H1 (cell line): ENCODE data around the gene GTF3C5. TPM values are rescaled to one million over a fixed set of nuclear protein-coding genes. Genes with fewer than 3 reads are reported as not detected.

Experiments used
- CTCF ChIA-PET: fragments of 300-600 bp; sonication (Branson Sonifier 250); formaldehyde crosslinking; loops from one replicate; lab custom pipeline; 2021; ENCODE audit not compliant: partially characterized antibody; lab: Charles Lee
- POLR2A ChIA-PET: fragments of 300-600 bp; sonication (Branson Sonifier 250); formaldehyde crosslinking; loops from one replicate; lab custom pipeline; 2021; ENCODE audit warnings: inconsistent platforms; ENCODE audit not compliant: partially characterized antibody; lab: Charles Lee
- DNase-seq, 2 experiments: peaks; one replicate each; pipeline versions ENCODE4 v3.0.0 to v3.0.0-alpha.2; 2010 to 2022; ENCODE audit warnings: low spot score in 2 of 2, low read depth in 1 of 2, mixed read lengths in 1 of 2
- FAIRE-seq: peaks from 2 replicates; lab custom pipeline; 2011; peaks lifted over from hg19 to GRCh38; lab: Jason Lieb, UNC
- H2AFZ ChIP-seq: 2 replicates; pipeline ENCODE4 v1.8.1; 2012; ENCODE audit warnings: low read length, inconsistent platforms
- H2AK5ac ChIP-seq: 2 replicates; pipeline ENCODE4 v1.6.1; 2013; ENCODE audit warnings: low read depth, low read length
- H2BK120ac ChIP-seq: replicated peaks from 2 replicates; pipeline ENCODE3; 2013; ENCODE audit warnings: low read depth, low read length, inconsistent platforms
- H2BK12ac ChIP-seq: 2 replicates; pipeline ENCODE4 v1.6.1; 2013; ENCODE audit warnings: low read depth, low read length
- H2BK15ac ChIP-seq: 2 replicates; pipeline ENCODE4 v1.6.1; 2013; ENCODE audit warnings: low read length
- H2BK20ac ChIP-seq: 2 replicates; pipeline ENCODE4 v1.6.1; 2013; ENCODE audit warnings: low read length
- H2BK5ac ChIP-seq: 2 replicates; pipeline ENCODE4 v1.6.1; 2013; ENCODE audit warnings: low read depth, low read length
- H3K14ac ChIP-seq: 2 replicates; pipeline ENCODE4 v1.6.1; 2013; ENCODE audit warnings: inconsistent platforms; ENCODE audit not compliant: insufficient read length
- H3K18ac ChIP-seq: 2 replicates; pipeline ENCODE4 v1.6.1; 2013; ENCODE audit warnings: low read length; ENCODE audit errors: extremely low read depth
- H3K23ac ChIP-seq: 2 replicates; pipeline ENCODE4 v1.6.1; 2013; ENCODE audit warnings: inconsistent platforms; ENCODE audit not compliant: insufficient read length
- H3K23me2 ChIP-seq: 2 replicates; pipeline ENCODE4 v1.6.1; 2013; ENCODE audit warnings: low read depth, low read length
- H3K27ac ChIP-seq: 2 replicates; pipeline ENCODE4 v1.6.1; 2011; ENCODE audit warnings: low read depth, low read length, inconsistent platforms
- H3K27me3 ChIP-seq, 4 experiments: replicated peaks in 1 of 4; 1 replicate in 1 of 4; 2 replicates in 3 of 4; pipeline versions ENCODE4 v1.6.1 to v1.8.1; 2011 to 2013; ENCODE audit warnings: low read length in 3 of 4, mild to moderate bottlenecking in 3 of 4, inconsistent platforms in 2 of 4, mixed read lengths in 2 of 4, moderate library complexity in 1 of 4; ENCODE audit not compliant: control insufficient read depth in 3 of 4, insufficient read depth in 3 of 4; ENCODE audit errors: extremely low read depth in 1 of 4
- H3K36me3 ChIP-seq, 4 experiments: 2 replicates each; pipeline versions ENCODE4 v1.6.1 to v1.8.1; 2011 to 2013; ENCODE audit warnings: mild to moderate bottlenecking in 4 of 4, low read length in 3 of 4, moderate library complexity in 2 of 4, control low read depth in 1 of 4, inconsistent platforms in 1 of 4; ENCODE audit not compliant: insufficient read depth in 4 of 4, control insufficient read depth in 2 of 4
- H3K4ac ChIP-seq: replicated peaks from 2 replicates; pipeline ENCODE3; 2013; ENCODE audit warnings: low read length, low read depth, mixed read lengths, inconsistent platforms; ENCODE audit not compliant: insufficient read length
- H3K4me1 ChIP-seq, 4 experiments: replicated peaks in 1 of 4; 1 replicate in 1 of 4; 2 replicates in 3 of 4; pipeline versions ENCODE4 v1.6.1 to v1.8.1; 2011 to 2013; ENCODE audit warnings: low read length in 3 of 4, inconsistent platforms in 2 of 4, mixed read lengths in 1 of 4; ENCODE audit not compliant: insufficient read depth in 4 of 4, control insufficient read depth in 3 of 4
- H3K4me2 ChIP-seq, 2 experiments: 2 replicates each; pipeline versions ENCODE4 v1.6.1 to v1.8.1; 2011 to 2013; ENCODE audit warnings: low read depth in 2 of 2, low read length in 2 of 2, control low read depth in 1 of 2, inconsistent platforms in 1 of 2, mild to moderate bottlenecking in 1 of 2; ENCODE audit not compliant: insufficient read depth in 1 of 2
- H3K4me3 ChIP-seq, 4 experiments: fragments of 200-600, 300-600 bp in 1 of 4; sonication (generic), shearing (Covaris generic), sonication (Bioruptor Twin) in 1 of 4; 2 replicates each; pipeline versions ENCODE4 v1.5.1 to v1.8.1; 2011 to 2016; ENCODE audit warnings: low read length in 4 of 4, low read depth in 3 of 4, control low read depth in 2 of 4, inconsistent platforms in 2 of 4, mild to moderate bottlenecking in 2 of 4, mixed read lengths in 1 of 4, moderate library complexity in 1 of 4; ENCODE audit not compliant: insufficient read depth in 2 of 4; ENCODE audit errors: extremely low read depth in 1 of 4
- H3K56ac ChIP-seq: replicated peaks from 2 replicates; pipeline ENCODE3; 2013; ENCODE audit warnings: low read depth, mild to moderate bottlenecking, mixed read lengths, low read length, inconsistent platforms; ENCODE audit not compliant: insufficient read length
- H3K79me1 ChIP-seq: 2 replicates; pipeline ENCODE4 v1.6.1; 2013; ENCODE audit warnings: low read depth, low read length, control low read depth
- H3K79me2 ChIP-seq, 2 experiments: 2 replicates each; pipeline versions ENCODE4 v1.6.1 to v1.8.1; 2012 to 2013; ENCODE audit warnings: low read length in 2 of 2, mild to moderate bottlenecking in 2 of 2, inconsistent platforms in 1 of 2; ENCODE audit not compliant: insufficient read depth in 2 of 2, control insufficient read depth in 1 of 2
- H3K9ac ChIP-seq, 4 experiments: replicated peaks in 1 of 4; 1 replicate in 1 of 4; 2 replicates in 3 of 4; pipeline versions ENCODE4 v1.6.1 to v1.8.1; 2011 to 2013; ENCODE audit warnings: low read depth in 3 of 4, low read length in 3 of 4, control low read depth in 2 of 4, mild to moderate bottlenecking in 2 of 4, moderate library complexity in 2 of 4, inconsistent platforms in 1 of 4; ENCODE audit errors: extremely low read depth in 1 of 4
- H3K9me3 ChIP-seq, 2 experiments: 2 replicates each; pipeline versions ENCODE4 v1.6.1 to v1.8.1; 2012 to 2013; ENCODE audit warnings: mild to moderate bottlenecking in 2 of 2, moderate library complexity in 2 of 2, control low read depth in 1 of 2, inconsistent platforms in 1 of 2, low read depth in 1 of 2, low read length in 1 of 2, mixed read lengths in 1 of 2; ENCODE audit not compliant: insufficient read depth in 2 of 2
- H4K20me1 ChIP-seq, 2 experiments: replicated peaks in 1 of 2; 2 replicates each; pipeline versions ENCODE3 to v1.8.1; 2011 to 2013; ENCODE audit warnings: inconsistent platforms in 2 of 2, low read length in 2 of 2, mild to moderate bottlenecking in 1 of 2; ENCODE audit not compliant: insufficient read depth in 2 of 2, control insufficient read depth in 1 of 2
- H4K5ac ChIP-seq: 2 replicates; pipeline ENCODE4 v1.6.1; 2013; ENCODE audit warnings: low read length, low read depth, mixed read lengths, inconsistent platforms; ENCODE audit not compliant: insufficient read length
- H4K8ac ChIP-seq: 2 replicates; pipeline ENCODE4 v1.8.0; 2013; ENCODE audit warnings: mild to moderate bottlenecking, moderate library complexity, low read length, inconsistent platforms; ENCODE audit not compliant: insufficient read depth; ENCODE audit errors: extremely low read depth
- H4K91ac ChIP-seq: replicated peaks from 2 replicates; pipeline ENCODE3; 2013; ENCODE audit warnings: low read length, mixed read lengths, inconsistent platforms; ENCODE audit not compliant: insufficient read length
- E2F6 ChIP-seq: IDR thresholded peaks from 2 replicates; pipeline ENCODE4 v1.6.1; 2012; ENCODE audit warnings: inconsistent platforms
- EZH2 ChIP-seq: fragments of 200-600 bp; sonication (generic); IDR thresholded peaks from 2 replicates; pipeline ENCODE4 v1.7.1; 2012; ENCODE audit warnings: low read depth, mild to moderate bottlenecking, moderate library complexity, low read length, inconsistent platforms; ENCODE audit not compliant: severe bottlenecking
- KDM1A ChIP-seq: fragments of 200-600, 300-600 bp; sonication (generic); IDR thresholded peaks from 2 replicates; pipeline ENCODE4 v1.7.1; 2016; ENCODE audit warnings: mild to moderate bottlenecking, low read length, borderline replicate concordance
- POLR2AphosphoS5 ChIP-seq: IDR thresholded peaks from 2 replicates; pipeline ENCODE4 v1.6.1; 2011; ENCODE audit warnings: low read depth, low read length
- USF2 ChIP-seq: IDR thresholded peaks from 2 replicates; pipeline ENCODE4 v1.6.1; 2011; ENCODE audit warnings: low read length, improper control_type of control experiment
- WGBS, 2 experiments: shearing (Covaris generic) in 1 of 2; methylation state at CpG; one replicate each; pipeline versions ENCODE4 v1.1.6 to v1.1.7; 2013 to 2015; ENCODE audit warnings: low lambda C conversion rate in 2 of 2, mixed read lengths in 2 of 2, inconsistent platforms in 1 of 2, low coverage in 1 of 2, missing lambda C conversion rate in 1 of 2; ENCODE audit not compliant: insufficient replicate concordance in 2 of 2, insufficient coverage in 1 of 2, insufficient read length in 1 of 2; ENCODE audit errors: extremely low coverage in 1 of 2, missing lambda C conversion rate in 1 of 2; 5-methylcytosine and 5-hydroxymethylcytosine counted together
- polyA plus RNA-seq, 7 experiments: library from polyadenylated mRNA; depleted of rRNA in 3 of 7; stranded (reverse) in 5 of 7; unstranded in 2 of 7; fragments of >200 nt in 5 of 7; fragments of 200-250 nt in 2 of 7; gene quantifications; 1 replicate in 5 of 7; 2 replicates in 1 of 7; 4 replicates in 1 of 7; pipeline versions ENCODE4 v1.2.1 to v1.2.3, GENCODE V29; 2011 to 2013; ENCODE audit warnings: missing spikeins in 2 of 7, mixed read lengths in 2 of 7
- total RNA-seq: library from RNA; stranded (reverse); fragmentation: NEBNext Ultra II Directional; extraction: Animal tissue kit (Norgen Biotek cat#: 25700); gene quantifications from 2 replicates; pipeline ENCODE4 v1.2.1, GENCODE V29; 2021

The GTF3C5 gene
- total and polyA plus RNA-seq, 2 of the 8 experiments (the other 6 are each of a cell fraction or from before 2014, with no cell fraction given), result 78.7 to 87.1 TPM

GRCh38 chr9:133071484-133072150 lies 40.8 kb downstream of the GTF3C5 start:
- 92% methylated on average over 8 of the region's 33 CpGs; no CpG with 5 or more reads in 1 of the 2 experiments for WGBS, 2 experiments
- Histone ChIP-seq H3K4me3 (no peak overlapping the region), H2BK20ac (no peak overlapping the region), H3K36me3 (no peaks in the 10 kb centered on the region; a peak in 1 of 8 replicates), H3K9me3 (no peaks in the 10 kb centered on the region), H3K27ac (no peak overlapping the region), H3K79me2 (no peaks in the 10 kb centered on the region), H2BK12ac (no peak overlapping the region), H3K23ac (no peak overlapping the region), H3K4me2 (no peak overlapping the region), H4K5ac (no peak overlapping the region), H3K9ac (no peak overlapping the region), H3K4me1 (no peaks in the 10 kb centered on the region), H3K18ac (no peak overlapping the region), H4K8ac (no peak overlapping the region), H3K4ac (no peak overlapping the region), H4K20me1 (no peaks in the 10 kb centered on the region), H2BK5ac (no peak overlapping the region), H3K14ac (no peak overlapping the region), H3K56ac (no peak overlapping the region)
- DNase-seq (no peak), FAIRE-seq (no peak)
- POLR2A ChIA-PET, result no interaction called here
- CTCF ChIA-PET, result interaction anchor here (1.0 kb wide), 2 partner anchors 16 to 40 kb away, joined by 3 read pairs; no protein-coding TSS in a partner anchor
- TF ChIP-seq E2F6 (no peak), USF2 (no peak), POLR2AphosphoS5 (no peak), KDM1A (no peak), EZH2 (no peak)
- TF ChIP-seq, all 59 proteins: peak for 0
- Histone ChIP-seq H2BK15ac (no peak overlapping the region), H4K91ac (no peak overlapping the region), H3K23me2 (no peaks in the 10 kb centered on the region), H3K79me1 (no peaks in the 10 kb centered on the region), H2AFZ (no peak overlapping the region), H2BK120ac (no peak overlapping the region), H3K27me3 (no peaks in the 10 kb centered on the region), H2AK5ac (no peak overlapping the region)
